LNCAP (cell line): ENCODE data around the gene SMYD3.

Experiments
- CTCF ChIP-seq: fragments of 450-650 bp; IDR thresholded peaks from 2 replicates; pipeline ENCODE4 v1.5.1; 2017; ENCODE audit warnings: mild to moderate bottlenecking

SMYD3 gene

DNA sequence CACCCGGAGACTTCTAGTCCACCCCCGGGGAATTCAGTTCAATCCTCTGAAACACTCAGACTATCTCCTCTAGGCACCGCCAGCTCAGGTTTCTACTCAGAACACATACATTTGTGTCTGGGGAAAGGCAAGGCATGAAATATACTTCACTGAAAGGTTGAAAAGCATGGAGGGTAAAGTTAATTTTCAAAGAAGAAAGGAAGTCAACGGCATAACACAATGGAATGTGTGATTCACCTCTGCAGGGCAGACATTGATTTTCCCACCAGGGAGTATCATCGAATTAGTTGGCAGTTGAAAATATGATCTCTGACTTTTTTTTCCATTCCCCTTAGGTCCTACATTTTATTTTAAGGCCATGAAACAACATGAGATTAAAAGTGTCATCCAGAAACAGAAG lies 669.4 kb downstream of the SMYD3 start:
- TF ChIP-seq CTCF: no peak

DNA sequence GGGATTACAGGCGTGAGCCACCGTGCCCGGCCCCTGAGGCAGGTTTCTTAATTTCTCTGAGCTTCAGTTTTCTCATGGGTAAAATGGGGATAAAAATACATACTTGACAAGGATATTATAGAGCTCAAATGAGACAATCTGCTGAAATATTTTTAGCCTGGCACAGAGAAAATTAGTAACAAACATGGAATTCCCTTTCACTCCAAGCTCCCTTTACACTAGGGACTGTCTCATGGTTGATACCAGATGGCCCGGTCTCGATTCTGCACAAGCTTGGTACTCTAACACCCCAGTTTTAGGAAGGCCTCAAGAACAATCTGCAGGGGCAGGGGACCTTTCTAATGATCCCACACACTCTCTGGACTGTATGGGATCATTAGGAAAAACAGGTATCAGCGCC lies 671.7 kb downstream of the SMYD3 start:
- no peak for TF ChIP-seq CTCF

GRCh38 chr1:245834002-245834401 lies 673.1 kb downstream of the SMYD3 start:
- no peak for TF ChIP-seq CTCF

- no peak for TF ChIP-seq CTCF
Observed at GRCh38 chr1:245832771-245833527, 674.1 kb downstream of the SMYD3 start.

DNA sequence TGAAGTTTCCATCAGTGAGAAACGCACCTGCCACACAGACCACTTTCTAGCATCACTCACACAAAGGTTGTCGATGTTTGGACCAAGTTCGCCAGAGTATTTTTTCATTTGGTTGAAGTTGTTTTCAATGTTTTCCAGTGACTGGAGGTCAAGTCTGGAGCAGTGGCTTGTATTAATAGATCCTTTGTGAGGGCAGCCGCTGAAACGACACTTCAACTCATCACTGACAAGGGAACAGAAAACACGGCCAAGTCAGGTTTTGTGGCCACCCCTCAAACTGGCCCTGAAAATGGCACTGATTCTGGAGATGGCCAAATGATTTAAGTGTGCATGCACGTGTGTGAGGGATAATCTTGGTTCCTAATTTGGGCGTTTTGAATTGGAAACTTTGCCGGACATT lies 675.6 kb downstream of the SMYD3 start:
- no peak for TF ChIP-seq CTCF

GRCh38 chr1:245829826-245830225 lies 677.3 kb downstream of the SMYD3 start:
- TF ChIP-seq CTCF: no peak

- TF ChIP-seq CTCF: no peak
Observed at GRCh38 chr1:245829194-245829593, 677.9 kb downstream of the SMYD3 start.

DNA sequence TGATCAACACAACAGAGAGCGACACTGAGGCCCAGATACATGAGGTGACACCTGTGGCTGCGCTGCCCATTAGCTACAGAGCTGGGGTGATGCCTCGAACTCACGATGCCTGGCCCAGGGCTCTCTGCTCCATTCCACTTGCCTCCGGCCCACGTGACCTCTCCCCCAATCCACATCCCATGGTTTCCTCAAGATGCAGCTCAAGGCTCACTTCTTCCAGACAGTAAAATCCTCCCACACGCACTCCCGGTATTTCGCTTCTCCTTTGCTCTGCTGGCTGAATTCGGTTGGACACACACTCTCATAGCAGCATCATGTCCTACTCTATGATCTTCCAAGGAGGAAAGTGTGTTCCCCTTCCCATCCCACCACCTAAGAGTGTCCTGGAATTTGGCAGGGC lies 679.8 kb downstream of the SMYD3 start:
- no peak for TF ChIP-seq CTCF
